HuH-7 (cell line): ENCODE measurements around the gene HMCN2.
A peak's percentile ranks its signal among the peaks of the same experiment; 100 is the strongest.

Experiments used
- DNase-seq: peaks from one replicate; pipeline ENCODE4 v3.0.0; 2011; ENCODE audit warnings: low spot score

Gene HMCN2

GRCh38 chr9:130348881-130349280, 83.3 kb downstream of the HMCN2 start:
- DNase-seq = no peak

- no peak for DNase-seq
These were observed 83.8 kb downstream of the HMCN2 start for GRCh38 chr9:130349398-130349797.

- DNase-seq = no peak
These were observed 85.8 kb downstream of the HMCN2 start for GRCh38 chr9:130351343-130351742.

DNA sequence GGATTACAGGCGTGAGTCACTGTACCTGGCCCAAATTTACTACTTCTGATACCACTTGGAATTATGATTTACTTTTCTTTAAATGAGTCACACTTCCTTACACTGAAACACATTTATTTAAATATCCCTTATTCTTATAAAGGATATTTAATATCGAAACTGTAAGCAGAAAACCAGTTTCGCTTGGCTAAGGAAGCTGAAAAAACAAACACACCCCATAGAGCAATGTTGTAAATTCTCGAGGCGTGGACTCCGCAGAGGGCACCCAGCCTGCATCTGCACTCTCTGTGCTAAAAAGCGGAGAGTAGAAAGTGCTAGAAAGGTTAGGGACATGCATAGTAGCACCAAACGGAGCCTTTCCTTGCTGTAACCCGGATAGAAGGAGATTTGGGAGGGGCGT, 86.5 kb downstream of the HMCN2 start:
- no peak for DNase-seq

- no peak for DNase-seq
These were observed 87.2 kb downstream of the HMCN2 start for GRCh38 chr9:130352586-130353285.

GRCh38 chr9:130354378-130354777, 88.8 kb downstream of the HMCN2 start:
- DNase-seq = no peak

DNA sequence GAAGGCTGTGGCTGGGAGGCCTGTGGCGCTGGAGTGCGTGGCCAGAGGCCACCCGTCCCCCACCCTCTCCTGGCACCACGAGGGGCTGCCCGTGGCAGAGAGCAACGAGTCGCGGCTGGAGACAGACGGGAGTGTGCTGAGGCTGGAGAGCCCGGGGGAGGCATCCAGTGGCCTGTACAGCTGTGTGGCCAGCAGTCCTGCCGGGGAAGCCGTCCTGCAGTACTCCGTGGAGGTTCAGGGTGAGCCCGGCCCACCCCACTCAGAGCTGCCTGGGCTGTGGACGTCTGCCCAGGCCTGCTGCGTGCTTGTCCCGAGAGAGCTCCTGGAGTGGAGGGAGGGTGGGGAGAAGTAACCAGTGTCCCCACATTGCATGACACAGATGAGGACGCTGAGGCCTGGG, 89.2 kb downstream of the HMCN2 start:
- no peak for DNase-seq

DNA sequence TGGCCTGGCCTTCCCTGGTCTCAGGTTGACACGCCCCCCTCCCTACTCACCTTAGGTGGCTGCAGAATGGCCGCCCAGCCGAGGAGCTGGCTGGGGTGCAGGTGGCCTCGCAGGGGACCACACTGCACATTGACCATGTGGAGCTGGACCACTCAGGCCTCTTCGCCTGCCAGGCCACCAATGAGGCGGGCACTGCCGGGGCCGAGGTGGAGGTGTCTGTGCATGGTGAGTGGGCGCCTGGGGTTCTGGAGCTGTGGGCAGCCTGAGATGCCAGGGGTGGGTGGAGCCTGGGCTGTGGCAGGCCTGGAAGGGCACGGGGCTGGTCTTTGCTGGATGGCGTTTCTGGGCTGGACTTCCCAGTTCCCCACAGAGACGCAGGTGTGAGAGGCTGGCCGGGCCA, 90.5 kb downstream of the HMCN2 start:
- no peak for DNase-seq

DNA sequence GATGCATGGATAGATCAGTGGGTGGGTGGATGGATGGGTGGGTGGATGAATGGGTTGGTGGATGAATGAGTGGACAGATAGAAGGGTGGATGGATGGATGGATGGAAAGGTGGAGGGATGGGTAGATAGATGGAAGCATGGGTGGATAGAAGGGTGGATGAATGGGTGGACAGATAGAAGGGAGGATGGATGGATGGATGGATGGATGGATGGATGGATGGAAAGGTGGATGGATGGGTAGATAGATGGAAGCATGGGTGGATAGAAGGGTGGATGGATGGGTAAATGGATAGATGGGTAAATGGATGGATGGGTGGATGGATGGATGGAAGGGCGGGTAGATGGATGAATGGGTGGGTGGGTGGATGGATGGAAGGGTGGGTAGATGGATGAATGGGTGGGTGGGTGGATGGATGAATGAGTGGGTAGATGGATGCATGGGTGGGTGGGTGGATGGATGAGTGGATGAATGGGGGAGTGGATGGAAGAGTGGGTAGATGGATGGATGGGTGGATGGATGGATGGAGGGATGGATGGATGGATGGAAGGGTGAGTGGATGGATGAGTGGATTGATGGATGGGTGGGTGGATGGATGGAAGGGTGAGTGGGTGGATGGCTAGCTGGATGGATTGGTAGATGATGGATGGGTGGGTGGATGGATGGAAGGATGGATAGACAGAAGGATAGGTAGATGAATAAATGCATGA, 91.5 kb downstream of the HMCN2 start:
- DNase-seq = no peak

DNA sequence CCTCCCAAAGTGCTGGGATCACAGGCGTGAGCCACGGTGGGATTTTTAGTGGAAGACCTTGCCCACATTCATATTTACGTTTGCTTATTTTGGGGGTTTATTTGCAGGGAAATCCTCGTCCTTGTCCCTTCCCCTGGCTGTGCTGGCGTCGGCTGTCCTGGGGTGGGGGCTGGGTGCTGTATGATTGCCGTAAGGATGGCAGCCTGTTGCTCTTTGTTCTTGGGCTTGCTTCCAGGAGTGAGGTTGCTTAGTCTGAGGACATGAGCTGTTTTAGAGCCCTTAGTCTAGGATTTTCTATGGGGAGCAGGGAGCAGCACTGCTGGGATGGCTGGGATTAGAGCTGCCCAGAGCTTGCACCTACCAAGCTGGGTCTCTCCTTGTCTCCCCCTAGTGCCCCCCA, 93.4 kb downstream of the HMCN2 start:
- no peak for DNase-seq

DNA sequence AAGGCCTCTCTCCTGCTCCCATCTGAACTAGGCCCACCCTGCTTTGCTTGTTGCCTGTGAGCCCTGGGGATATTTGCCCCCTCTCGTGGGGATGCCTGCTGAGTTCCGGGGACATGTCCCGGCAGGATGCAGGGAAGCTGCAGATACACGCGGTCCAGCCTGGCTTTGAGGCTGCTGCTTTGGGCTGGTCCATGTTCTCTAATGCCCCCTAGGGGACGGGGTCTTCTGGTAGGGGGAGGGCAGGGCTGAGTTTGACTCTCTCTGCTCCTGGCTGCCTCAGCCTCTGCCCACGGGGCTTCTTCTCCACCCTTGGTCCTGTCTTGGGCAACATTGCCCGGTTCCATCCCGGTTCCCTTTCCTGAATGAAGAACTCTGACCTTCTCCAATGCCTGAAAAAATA, 94.3 kb downstream of the HMCN2 start:
- DNase-seq = peak; percentile 52

GRCh38 chr9:130360672-130361071, 95.1 kb downstream of the HMCN2 start:
- DNase-seq = no peak

DNA sequence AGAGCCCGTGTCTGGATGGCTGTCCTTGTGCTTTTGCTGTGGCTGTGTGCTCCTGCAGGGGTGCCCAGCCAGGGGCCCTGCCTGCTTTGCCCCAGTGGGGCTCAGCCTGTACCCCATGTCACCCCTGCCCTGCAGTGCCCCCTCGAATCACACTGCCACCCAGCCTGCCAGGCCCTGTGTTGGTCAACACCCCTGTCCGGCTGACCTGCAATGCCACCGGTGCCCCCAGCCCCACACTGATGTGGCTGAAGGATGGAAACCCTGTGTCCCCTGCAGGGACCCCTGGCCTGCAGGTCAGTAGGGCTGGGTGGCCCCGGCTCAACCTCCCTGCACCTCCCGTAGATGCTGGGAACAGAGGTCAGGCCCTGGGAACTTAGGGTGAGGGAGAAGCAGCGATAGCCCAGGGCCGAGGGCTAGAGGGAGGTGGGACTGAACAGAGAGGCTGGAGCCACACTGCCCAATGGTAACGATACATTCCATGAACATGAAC, 96.4 kb downstream of the HMCN2 start:
- no peak for DNase-seq

DNA sequence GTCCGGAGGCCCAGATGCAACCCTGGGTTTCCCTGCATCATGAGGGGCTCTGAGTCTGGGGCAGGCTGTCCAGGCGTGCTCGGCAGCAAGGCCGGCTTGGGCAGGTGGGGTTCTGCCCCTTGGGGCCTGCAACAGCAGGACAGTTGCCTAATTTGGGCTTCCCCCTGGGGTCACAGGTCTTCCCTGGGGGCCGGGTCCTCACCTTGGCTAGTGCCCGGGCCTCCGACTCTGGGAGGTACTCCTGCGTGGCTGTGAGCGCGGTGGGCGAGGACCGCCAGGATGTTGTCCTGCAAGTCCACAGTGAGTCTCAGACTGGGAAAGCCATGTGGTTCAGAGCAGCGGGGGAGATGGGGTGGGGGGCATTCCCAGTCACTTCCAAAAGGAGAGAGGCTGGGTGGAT, 97.1 kb downstream of the HMCN2 start:
- no peak for DNase-seq

DNA sequence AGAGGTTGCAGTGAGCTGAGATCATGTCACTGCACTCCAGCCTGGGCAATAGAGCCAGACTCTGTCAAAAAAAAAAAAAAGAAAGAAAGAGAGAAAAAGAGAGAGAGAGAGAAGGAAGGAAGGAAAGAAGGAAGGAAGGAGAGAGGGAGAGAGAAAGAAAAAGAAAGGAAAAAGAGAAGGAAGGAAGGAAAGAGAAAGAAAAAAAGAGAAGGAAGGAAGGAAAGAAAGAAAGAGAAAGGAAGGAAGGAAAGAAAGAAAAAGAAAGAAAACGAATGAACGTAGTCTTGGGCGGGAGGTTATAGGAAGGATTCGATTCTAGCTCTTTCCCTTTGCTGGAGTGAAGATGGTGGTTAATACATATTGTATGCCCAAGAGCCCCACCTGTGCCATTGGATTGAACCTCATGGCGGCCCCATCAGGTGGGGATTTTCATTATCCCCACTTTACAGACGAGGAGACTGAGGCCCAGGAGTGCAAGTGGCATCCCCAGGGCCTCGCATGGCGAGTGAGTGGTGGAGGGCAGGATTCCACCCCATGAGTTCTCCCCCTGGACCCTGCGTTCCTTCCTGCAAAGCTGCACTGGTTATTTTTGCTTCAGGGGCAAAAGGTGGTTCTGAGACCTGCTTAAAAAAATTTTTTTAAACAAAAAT, 98.3 kb downstream of the HMCN2 start:
- DNase-seq = no peak

- no peak for DNase-seq
These were observed 99.2 kb downstream of the HMCN2 start for GRCh38 chr9:130364619-130365322.

DNA sequence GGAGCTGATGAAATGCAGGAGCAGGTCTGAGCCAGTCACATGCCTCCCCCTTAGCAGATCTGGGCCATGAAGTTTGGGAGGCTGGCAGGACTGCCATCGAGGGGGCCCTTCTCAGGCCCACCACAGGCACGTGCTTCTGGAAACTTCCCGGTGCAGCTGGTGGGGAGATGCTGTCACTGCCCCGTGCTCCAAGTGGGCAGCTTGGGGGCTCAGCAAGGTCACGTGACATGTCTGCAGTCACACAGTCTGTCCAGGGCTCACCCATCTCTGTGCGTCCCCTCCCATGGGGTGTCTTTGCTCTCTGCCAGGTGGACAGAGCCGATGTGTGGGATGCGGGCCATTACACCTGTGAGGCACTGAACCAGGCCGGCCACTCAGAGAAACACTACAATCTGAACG, 99.8 kb downstream of the HMCN2 start:
- DNase-seq = no peak

DNA sequence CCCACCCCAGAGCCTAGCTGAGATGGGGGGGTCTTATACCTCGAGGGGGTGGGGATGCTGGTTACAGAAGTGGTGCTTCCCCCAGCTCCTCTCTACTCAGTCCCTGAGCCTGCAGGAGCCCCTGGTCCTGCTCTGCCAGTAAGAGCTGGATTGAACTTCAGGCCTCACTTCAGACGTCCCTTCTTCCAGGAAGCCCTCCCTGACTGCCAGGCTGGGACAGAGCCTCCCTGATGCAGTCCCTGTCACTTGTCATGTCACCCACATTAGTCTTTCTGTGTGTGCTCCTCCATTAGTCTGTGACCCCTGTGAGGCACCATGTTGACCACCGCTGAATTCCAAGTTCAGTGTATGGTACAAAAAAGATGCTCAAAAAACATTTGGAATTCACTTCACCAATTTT, 100.5 kb downstream of the HMCN2 start:
- no peak for DNase-seq

- DNase-seq = no peak
These were observed 101.5 kb downstream of the HMCN2 start for GRCh38 chr9:130366888-130367550.

GRCh38 chr9:130368631-130369103, 103.1 kb downstream of the HMCN2 start:
- no peak for DNase-seq

DNA sequence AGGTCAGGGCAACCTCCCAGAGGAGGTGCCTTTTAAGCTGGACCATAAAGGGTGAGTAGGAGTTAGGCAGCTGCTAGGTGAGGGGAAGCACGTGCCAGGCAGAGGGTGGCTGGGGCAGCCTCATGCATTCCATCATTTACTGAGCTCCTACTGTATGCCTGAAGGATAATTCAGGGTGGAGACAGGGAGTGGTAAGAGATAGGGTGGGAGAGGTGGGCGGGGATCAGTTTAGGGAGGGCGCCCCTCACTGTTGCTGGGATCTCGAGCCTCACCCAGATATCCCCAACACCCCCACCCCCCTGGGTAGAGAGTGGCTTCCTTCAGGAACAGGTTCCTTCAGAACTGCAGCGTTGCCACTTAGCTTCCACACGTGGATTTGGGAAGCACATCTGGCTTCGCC, 104.7 kb downstream of the HMCN2 start:
- no peak for DNase-seq
